Right lung (tissue), 5 donors: ENCODE measurements around the gene JAKMIP2. TPM values are rescaled to one million over a fixed set of nuclear protein-coding genes. Genes with fewer than 3 reads are reported as not detected.
"Not testable (repeated sequence)": the region's sequence is repeated elsewhere in the genome, so short reads cannot be mapped to it uniquely, and the experiment has no call there.

Experiments used
- DNase-seq, 2 donors: peaks; one replicate each; pipeline ENCODE4 v3.0.0-alpha.2; 2013
- polyA plus RNA-seq, 5 donors: library from polyadenylated mRNA; unstranded; fragments of 120-200 nt; gene quantifications; one replicate each; pipeline versions ENCODE4 v1.2.1 to v1.2.3, GENCODE V29; 2013; ENCODE audit warnings: inconsistent platforms in 1 of 5, low replicate concordance in 1 of 5; ENCODE audit not compliant: insufficient read length in 5 of 5, insufficient read depth in 1 of 5

The JAKMIP2 gene
- polyA plus RNA-seq, 5 donors = 5.6 to 11.6 (median 6.5) TPM

- DNase-seq = no peak
Observed at GRCh38 chr5:147616421-147616820, 166.1 kb downstream of the JAKMIP2 start.

DNA sequence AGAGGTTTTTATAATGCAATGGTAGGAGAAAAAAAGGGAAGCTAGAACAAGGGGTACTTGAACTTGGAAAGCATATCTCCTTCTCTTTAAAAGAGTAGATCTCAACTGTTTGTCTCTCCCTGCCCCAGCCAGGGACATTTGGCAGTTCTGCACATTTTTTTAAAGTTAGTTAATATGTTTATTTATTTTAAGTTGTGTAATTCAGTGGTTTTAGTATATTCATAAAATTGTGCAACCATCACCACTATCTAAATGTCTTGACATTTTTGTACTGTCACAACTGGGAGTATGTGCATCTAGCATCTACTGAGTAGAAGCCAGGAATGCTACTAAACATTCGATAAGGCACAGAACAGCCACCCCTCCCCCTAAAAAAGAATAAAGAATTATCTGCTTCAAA is 169.2 kb downstream of the JAKMIP2 start:
- peak; percentile 51 to 70 for DNase-seq

GRCh38 chr5:147611483-147611882 is 171.0 kb downstream of the JAKMIP2 start:
- no peak for DNase-seq

DNA sequence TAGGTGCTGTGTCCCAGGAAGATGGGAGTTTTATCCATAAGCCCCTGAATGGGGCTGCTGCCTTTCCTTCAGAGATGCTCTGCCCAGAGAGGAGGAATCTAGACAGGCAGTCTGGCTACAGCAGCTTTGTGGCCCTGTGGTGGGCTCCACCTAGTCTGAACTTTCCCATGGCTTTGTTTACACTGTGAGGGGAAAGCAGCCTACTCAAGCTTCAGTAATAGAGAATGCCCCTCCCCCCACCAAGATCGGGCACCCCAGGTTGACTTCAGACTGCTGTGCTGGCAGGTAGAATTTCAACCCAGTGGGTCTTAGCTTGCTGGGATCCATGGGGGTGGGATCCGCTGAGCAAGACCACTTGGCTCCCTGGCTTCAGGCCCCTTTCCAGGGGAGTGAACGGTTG is 171.7 kb downstream of the JAKMIP2 start:
- no peak for DNase-seq

DNA sequence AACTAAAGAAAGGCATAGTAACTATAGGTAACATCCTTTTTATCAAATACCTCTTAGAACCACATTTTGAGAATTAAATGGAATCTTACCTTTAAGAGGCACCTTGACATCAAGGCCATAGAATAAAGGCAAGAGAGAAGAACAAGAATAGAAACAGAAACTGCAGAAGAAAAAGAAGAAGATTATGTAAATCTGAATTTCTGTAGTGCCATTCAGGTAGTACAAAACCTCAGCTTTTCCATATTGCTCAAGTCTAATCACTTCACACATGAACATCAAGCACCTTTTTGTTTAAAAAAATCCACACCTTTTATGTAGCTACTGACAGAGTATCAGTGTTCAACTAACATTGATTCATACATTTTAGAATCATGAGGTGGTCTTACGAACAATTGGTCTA is 180.9 kb downstream of the JAKMIP2 start:
- no peak for DNase-seq

DNA sequence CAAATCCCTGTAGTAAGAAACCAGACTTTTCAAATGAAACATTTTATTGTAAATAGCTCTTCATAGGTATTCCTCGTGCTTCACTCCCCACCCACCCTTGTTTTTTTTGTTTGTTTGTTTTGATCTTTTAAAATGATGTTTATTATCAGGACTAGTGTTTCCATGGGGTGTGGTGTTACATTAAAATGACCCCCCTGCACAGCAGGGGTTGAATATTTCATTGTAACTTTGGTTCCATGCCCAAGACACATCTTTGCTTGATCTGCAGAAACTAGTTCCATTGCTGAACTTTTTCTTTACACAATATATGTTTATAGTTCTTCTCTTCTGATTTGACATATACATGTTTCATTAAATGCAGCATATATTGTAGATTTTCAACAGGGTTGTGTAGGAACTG is 191.4 kb downstream of the JAKMIP2 start:
- DNase-seq = no peak

DNA sequence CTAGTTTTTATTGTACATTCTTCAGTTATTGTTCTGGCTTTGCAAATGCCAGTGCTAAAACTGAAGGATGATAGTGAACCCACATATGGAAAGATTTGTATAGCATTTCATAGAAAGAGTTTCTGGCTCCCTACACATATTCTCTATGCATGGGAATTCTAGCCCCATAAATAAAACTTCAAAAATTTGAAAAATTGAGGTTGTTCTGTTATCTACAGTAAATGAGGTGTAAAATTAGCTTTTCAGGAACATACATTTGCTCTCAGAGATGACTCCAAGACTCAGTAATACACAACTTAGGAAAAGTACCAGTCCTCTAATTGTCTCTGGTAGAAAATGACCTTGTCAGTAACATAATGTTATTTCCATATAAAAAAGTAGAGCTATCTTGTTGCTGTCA is 192.4 kb downstream of the JAKMIP2 start:
- no peak for DNase-seq

DNA sequence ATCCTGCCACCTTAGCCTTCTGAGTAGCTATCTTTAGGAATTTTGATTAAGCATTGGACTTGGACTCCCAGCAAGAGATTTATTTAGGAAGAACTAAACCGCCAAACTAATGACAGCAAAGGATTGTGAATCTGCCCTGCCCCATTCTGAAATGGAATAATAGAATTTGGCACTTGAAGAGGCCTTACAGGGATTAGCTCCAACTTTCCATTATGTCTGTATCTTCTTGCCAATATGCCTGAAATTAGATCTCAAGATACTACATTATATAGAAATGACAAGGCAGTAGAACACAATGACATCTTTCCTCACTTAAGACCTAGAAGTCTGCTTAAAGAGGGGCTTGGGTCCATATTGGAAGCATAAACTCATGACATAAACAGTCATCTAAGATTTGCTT is 195.7 kb downstream of the JAKMIP2 start:
- peak in 1 of 2 donors; percentile 26 for DNase-seq

DNA sequence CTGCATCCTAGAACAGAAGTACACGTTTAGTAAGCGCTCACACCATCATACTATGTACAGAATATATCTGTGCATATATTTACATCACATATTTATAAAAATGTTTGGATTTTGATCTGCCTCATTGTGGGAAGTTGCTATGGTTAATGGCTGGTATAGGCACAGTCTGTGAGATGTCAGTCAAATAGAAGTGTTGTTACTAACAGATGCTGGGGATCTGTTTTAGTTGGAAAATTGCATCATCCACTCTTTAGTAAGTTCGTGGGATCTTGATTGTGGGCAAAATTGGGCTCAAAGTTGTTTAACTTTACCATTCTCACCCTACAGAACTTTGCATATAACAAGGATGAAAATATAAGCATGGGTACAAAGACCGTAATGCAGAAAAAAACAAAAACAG is 196.3 kb downstream of the JAKMIP2 start:
- no peak for DNase-seq

GRCh38 chr5:147582272-147582671 is 200.3 kb downstream of the JAKMIP2 start:
- DNase-seq = not testable (repeated sequence)

GRCh38 chr5:147580418-147580817 is 202.1 kb downstream of the JAKMIP2 start:
- not testable (repeated sequence) for DNase-seq

DNA sequence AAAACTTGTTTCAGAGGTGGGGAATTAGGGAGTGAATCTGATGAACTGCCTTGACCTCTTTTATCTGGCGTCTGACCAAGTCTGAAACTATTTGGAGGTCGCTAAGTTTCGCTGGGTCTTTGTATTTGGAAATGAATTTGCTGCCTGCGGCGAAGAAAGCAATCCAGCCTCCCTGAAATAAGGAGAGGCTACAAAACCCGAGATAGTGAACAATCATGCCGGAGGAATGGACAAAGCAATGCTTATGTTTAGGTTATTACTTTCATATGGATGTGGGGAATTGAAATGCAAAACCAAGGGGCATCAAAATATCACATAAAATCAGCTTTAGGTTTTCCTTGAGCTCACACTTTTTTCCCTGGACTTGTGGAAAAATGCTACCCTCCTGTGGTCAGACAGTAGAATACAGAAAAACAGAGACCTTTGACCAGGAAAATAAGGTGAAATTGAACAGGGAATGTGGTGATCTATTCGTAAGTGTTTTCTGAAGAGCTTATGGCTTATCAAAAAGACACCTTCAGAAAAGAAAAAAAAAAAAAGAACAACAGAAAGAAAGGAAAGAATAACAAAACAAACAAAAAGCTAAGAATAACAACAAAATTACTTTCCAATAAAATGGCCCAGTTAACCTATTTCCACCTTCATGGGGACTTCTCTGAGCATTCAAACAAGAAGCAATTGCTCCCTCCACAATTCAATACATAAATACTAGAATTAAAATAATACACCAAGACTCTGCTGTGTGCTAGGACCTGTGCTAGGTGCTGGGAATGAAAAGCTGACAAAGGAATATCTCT is 204.1 kb downstream of the JAKMIP2 start:
- DNase-seq = peak; percentile 26 to 53

GRCh38 chr5:147576646-147577535 is 205.6 kb downstream of the JAKMIP2 start:
- DNase-seq = peak; percentile 26 to 40

DNA sequence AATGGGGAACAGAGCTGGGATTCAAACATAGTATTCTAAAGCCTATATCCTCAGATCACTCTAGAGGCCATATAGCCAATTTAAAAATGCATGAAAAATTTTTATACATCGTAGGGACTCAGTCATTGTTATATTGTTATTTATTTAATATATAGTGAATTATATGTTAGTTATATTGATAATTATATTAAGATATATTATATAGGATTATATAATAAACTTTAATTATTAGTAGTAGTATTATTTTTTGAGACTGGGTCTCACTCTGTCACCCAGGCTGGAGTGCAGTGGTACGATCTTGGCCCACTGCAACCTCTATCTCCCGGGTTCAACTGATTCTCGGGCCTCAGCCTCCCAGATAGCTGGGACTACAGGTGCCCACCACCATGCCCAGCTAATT is 206.9 kb downstream of the JAKMIP2 start:
- no peak for DNase-seq

DNA sequence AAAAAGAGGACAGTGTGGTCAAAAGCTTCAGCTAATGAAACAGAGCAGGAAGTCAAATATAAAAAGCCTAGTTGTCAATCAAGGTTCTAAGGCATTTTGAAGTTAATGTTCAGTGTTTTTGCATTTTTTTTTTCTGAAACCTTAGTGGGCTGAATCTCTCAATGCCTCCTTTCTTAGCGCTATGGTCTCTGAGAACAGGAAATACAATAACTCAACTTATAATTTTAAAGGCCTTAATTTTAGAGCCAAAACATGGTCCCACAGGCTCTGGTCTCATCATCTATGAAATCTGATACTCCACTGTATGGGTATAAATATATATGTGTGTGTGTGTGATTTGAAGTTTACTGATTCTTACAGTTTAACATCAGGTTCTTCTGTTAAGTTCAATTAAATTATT is 209.3 kb downstream of the JAKMIP2 start:
- no peak for DNase-seq

- DNase-seq = no peak
Observed at GRCh38 chr5:147568710-147569406, 213.7 kb downstream of the JAKMIP2 start.

GRCh38 chr5:147567917-147568598 is 214.5 kb downstream of the JAKMIP2 start:
- no peak for DNase-seq

DNA sequence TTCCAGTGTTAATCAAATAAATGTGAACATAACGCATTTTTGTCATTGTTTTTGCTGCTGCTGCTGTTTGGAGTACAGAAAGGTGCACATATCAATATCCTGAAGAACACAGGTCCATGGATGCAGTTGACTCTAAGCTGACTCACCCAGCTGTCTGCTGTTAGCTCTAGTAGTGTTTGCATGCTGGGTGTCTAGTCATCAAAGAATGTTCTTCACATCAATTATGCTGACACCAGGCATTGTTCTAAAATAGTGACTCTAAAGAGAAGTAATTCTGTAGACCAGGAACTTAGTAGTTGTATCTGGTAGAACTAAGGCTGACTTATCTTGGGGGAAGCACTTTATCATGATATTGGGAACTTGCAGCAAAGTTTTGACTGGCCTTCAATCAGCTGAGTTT is 217.0 kb downstream of the JAKMIP2 start:
- DNase-seq = no peak

DNA sequence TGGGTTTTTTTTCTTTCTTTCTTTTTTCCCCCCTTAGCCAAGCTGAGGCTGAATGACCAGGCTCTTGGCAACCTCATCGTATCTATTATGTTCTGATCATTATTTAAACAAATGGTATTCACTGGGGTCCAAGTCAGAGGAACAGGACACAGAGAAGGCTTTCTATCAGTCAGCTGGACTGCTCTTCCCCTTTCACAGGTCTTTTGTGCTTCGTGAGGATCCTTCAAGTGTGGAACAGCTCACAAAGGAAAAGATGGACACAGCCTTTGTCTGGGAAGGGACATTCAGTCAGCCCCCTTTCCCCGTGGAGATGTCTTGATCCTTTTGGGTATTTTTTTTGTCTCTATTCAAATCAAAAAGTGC is 218.4 kb downstream of the JAKMIP2 start:
- DNase-seq = no peak

- no peak for DNase-seq
Observed at GRCh38 chr5:147563466-147564123, 218.9 kb downstream of the JAKMIP2 start.

DNA sequence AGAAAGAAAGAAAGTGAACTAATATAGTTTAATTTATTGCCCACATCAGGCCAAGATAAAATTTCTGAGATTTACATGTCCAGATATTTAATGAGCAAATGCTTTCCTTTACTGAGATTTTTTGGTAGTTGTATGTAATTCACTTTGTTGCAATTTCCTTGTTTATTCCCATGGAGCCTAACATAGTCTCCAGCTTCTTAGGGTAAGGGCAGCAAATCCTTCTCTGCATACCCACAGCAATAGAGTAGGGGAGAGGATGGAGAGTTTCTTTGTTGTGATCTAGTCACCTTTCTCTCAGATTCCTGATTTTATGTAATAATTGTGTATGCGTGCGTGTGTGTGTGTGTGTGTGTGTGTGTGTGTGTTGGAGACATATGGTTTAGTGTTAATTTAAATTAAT is 221.1 kb downstream of the JAKMIP2 start:
- no peak for DNase-seq
